Suprapubic skin (tissue), 4 donors: ENCODE data around the gene PLCG2. TPM values are rescaled to one million over a fixed set of nuclear protein-coding genes. Genes with fewer than 3 reads are reported as not detected.

Experiments used
- DNase-seq, 2 donors: peaks; one replicate each; pipeline ENCODE4 v3.0.0-alpha.2; 2019; ENCODE audit warnings: low spot score in 2 of 2
- H3K27ac ChIP-seq: fragments of 200-600 bp; sonication (generic); one replicate; pipeline ENCODE4 v1.5.1; 2019
- H3K27me3 ChIP-seq: fragments of 200-600 bp; sonication (generic); one replicate; pipeline ENCODE4 v1.5.1; 2019
- H3K36me3 ChIP-seq: fragments of 200-600 bp; sonication (generic); one replicate; pipeline ENCODE4 v1.5.1; 2019
- H3K4me1 ChIP-seq: fragments of 200-600 bp; sonication (generic); one replicate; pipeline ENCODE4 v1.5.1; 2019
- H3K4me3 ChIP-seq: fragments of 200-600 bp; sonication (generic); one replicate; pipeline ENCODE4 v1.5.1; 2019; ENCODE audit warnings: mild to moderate bottlenecking
- H3K9me3 ChIP-seq: fragments of 200-600 bp; sonication (generic); one replicate; pipeline ENCODE4 v1.5.1; 2019
- EP300 ChIP-seq: sonication (generic); formaldehyde crosslinking; IDR thresholded peaks from one replicate; pipeline ENCODE4 v1.6.1; 2017; ENCODE audit warnings: antibody characterized with exemption
- POLR2A ChIP-seq, 2 donors: fragments of 450-650 bp; IDR thresholded peaks; one replicate each; pipeline ENCODE4 v1.6.1; 2017; ENCODE audit warnings: antibody characterized with exemption in 2 of 2, mild to moderate bottlenecking in 2 of 2, moderate library complexity in 2 of 2
- POLR2AphosphoS5 ChIP-seq, 3 donors: sonication (generic); formaldehyde crosslinking; IDR thresholded peaks; one replicate each; pipeline ENCODE4 v1.6.1; 2017; ENCODE audit warnings: antibody characterized with exemption in 3 of 3
- WGBS: methylation state at CpG from one replicate; pipeline ENCODE4 v1.1.5; 2018; 5-methylcytosine and 5-hydroxymethylcytosine counted together
- total RNA-seq, 4 donors: library from RNA; depleted of rRNA; stranded (reverse); fragments of >200 nt; gene quantifications; one replicate each; pipeline ENCODE4 v1.1.0, GENCODE V29; 2016
- TF ChIP-seq, protein P1 (sequence below), 2 donors: fragments of 200-600 bp in 1 of 2; fragments of 450-650 bp in 1 of 2; sonication (generic) in 1 of 2; IDR thresholded peaks; one replicate each; pipeline ENCODE4 v1.5.1; 2016 to 2019; ENCODE audit warnings: antibody characterized with exemption in 2 of 2, mild to moderate bottlenecking in 1 of 2, moderate library complexity in 1 of 2

Gene PLCG2
- total RNA-seq, 4 donors from 2014 or later = 6.5 to 24.1 (median 10.5) TPM

DNA sequence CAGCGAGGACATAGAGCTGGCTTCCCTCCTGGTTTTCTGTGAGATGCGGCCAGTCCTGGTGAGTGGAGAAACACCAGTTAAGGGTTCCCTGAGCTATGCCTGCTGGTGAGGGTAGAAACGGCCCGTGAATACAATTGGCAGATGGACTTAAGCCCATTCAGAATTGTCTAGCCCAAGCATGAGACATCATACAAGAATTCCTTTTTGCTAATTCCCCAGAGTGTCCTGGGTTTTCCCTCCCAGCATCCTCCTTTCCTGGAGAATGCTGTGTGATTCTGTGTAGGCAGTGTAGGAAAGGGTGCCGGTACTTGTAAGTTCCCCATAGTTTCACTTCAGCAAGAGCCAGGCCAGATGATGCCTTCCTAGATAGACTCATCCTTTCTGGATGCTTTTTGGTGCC lies 167.1 kb downstream of the PLCG2 start:
- no peak overlapping the region for H3K27ac ChIP-seq
- H3K36me3 ChIP-seq = peaks cover 11% of the 10 kb centered on the region
- H3K4me3 ChIP-seq = no peak overlapping the region
- DNase-seq = no peak
- H3K9me3 ChIP-seq = no peaks in the 10 kb centered on the region
- peaks cover 3% of the 10 kb centered on the region for H3K4me1 ChIP-seq
- 77% methylated on average over 5 of the region's 5 CpGs for WGBS
- TF ChIP-seq POLR2A (IDR thresholded peaks at IDR 0.05) = no peak
- no peak for TF ChIP-seq POLR2AphosphoS5 (IDR thresholded peaks at IDR 0.05)
- TF ChIP-seq, protein P1, sequence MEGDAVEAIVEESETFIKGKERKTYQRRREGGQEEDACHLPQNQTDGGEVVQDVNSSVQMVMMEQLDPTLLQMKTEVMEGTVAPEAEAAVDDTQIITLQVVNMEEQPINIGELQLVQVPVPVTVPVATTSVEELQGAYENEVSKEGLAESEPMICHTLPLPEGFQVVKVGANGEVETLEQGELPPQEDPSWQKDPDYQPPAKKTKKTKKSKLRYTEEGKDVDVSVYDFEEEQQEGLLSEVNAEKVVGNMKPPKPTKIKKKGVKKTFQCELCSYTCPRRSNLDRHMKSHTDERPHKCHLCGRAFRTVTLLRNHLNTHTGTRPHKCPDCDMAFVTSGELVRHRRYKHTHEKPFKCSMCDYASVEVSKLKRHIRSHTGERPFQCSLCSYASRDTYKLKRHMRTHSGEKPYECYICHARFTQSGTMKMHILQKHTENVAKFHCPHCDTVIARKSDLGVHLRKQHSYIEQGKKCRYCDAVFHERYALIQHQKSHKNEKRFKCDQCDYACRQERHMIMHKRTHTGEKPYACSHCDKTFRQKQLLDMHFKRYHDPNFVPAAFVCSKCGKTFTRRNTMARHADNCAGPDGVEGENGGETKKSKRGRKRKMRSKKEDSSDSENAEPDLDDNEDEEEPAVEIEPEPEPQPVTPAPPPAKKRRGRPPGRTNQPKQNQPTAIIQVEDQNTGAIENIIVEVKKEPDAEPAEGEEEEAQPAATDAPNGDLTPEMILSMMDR (IDR thresholded peaks at IDR 0.05) = no peak
- no peak for TF ChIP-seq EP300
- H3K27me3 ChIP-seq = no peaks in the 10 kb centered on the region

DNA sequence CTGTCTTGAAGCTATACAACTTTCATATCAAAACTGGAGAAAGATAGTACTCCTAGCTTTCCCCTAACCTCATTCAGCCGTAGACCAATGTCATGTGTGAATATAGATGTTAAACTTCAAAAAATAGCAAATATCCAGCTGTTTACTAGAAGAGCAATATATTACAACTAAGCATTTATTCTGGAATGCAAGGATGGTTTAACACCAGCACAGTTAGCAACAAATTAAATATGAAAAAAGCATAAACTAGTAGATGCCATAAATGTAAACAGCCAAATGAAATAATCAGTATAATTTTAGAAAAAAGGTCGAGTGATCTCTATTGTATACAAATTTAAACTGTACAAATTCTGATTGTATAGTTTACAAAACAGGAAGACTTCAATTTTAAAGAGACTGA lies 172.5 kb downstream of the PLCG2 start:
- DNase-seq = no peak
- Histone ChIP-seq H3K4me1 (no peaks in the 10 kb centered on the region), H3K9me3 (no peaks in the 10 kb centered on the region), H3K27ac (no peak overlapping the region), H3K36me3 (peaks cover 12% of the 10 kb centered on the region), H3K27me3 (no peaks in the 10 kb centered on the region), H3K4me3 (no peak overlapping the region)
- WGBS = 82% methylated on average over 2 of the region's 2 CpGs
- TF ChIP-seq, protein P1 (IDR thresholded peaks at IDR 0.05) = no peak
- TF ChIP-seq POLR2A (IDR thresholded peaks at IDR 0.05) = no peak
- TF ChIP-seq EP300 = no peak
- TF ChIP-seq POLR2AphosphoS5 (IDR thresholded peaks at IDR 0.05) = no peak

DNA sequence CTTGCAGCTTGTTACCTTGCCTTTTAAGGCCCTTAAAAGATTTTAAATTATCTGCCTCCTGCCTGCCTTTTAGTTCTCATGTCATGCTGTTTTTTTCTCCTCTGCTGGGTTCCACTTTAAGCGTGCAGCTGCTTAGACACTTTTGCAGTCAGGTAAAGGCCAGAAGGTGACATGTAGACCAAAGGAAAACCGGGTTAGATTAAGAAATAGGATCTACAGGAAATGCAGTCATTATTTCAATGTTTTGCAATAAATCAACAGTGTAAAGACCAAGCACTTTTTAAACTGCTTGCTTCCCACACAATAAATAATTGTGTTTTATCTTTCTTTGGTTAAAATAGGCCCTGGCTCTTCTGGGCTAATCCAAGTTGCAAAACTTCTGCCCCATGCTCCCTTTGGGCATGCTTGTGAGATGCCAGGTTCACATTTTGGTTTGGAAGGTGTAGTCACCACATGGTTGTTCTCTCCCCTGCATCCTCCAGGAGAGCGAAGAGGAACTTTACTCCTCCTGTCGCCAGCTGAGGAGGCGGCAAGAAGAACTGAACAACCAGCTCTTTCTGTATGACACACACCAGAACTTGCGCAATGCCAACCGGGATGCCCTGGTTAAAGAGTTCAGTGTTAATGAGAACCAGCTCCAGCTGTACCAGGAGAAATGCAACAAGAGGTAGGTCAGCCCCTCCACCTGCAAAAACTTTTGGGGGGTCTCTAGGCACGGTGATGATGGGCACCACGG lies 177.3 kb downstream of the PLCG2 start:
- no peaks in the 10 kb centered on the region for H3K4me1 ChIP-seq
- no peaks in the 10 kb centered on the region for H3K27me3 ChIP-seq
- peaks cover 12% of the 10 kb centered on the region for H3K36me3 ChIP-seq
- no peak for TF ChIP-seq POLR2AphosphoS5 (IDR thresholded peaks at IDR 0.05)
- no peak for TF ChIP-seq POLR2A (IDR thresholded peaks at IDR 0.05)
- TF ChIP-seq EP300 = no peak
- TF ChIP-seq, protein P1 (IDR thresholded peaks at IDR 0.05) = no peak
- DNase-seq = no peak
- no peaks in the 10 kb centered on the region for H3K9me3 ChIP-seq
- no peak overlapping the region for H3K4me3 ChIP-seq
- 79% methylated on average over 9 of the region's 9 CpGs for WGBS
- H3K27ac ChIP-seq = no peak overlapping the region

DNA sequence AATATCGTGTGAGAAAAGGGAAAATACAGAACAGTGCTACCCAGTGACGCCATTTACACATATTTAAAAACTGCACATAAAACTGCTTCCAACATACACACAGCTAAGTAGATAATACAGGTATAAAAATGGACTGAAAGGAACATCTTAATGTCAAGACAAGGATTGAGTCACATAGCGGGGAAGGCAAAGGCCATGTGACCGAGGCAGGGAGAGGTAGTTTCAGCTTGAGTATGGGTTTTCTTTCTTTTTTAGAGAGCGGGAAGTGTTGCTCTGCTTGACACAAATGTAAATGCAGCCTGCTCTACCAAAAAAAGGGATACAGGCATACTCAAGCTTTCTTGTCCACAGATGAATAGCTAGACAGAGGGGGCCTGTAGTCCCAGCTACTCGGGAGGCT lies 185.7 kb downstream of the PLCG2 start:
- no peak for TF ChIP-seq EP300

DNA sequence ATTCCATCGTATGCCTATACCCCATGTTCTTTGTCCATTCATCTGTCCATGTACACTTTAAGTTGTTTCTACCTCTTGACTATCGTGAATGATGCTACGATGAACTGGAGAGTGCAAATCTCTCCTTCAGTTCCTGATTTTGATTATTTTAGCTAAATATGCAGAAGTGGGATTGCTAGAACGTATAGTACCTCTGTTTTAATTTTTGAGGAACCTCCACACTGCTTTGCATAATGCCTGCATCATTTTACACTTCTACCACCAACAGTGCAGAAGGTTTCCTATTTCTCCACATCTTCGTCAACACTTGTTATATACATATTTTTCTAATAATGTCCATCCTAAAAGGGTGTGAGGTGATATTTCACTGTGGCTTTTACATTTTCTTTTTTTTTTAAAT lies 188.3 kb downstream of the PLCG2 start:
- H3K27ac ChIP-seq = no peak overlapping the region

More for the DNA sequence above, 185.7 kb downstream of the PLCG2 start:
- Histone ChIP-seq H3K4me3 (no peak overlapping the region), H3K36me3 (no peaks in the 10 kb centered on the region), H3K27me3 (no peaks in the 10 kb centered on the region), H3K27ac (no peak overlapping the region), H3K9me3 (no peaks in the 10 kb centered on the region), H3K4me1 (no peaks in the 10 kb centered on the region)
- 92% methylated on average over 6 of the region's 6 CpGs for WGBS
- DNase-seq = no peak

More for the DNA sequence above, 188.3 kb downstream of the PLCG2 start:
- no peak for TF ChIP-seq EP300
- TF ChIP-seq POLR2AphosphoS5 (IDR thresholded peaks at IDR 0.05) = no peak
- TF ChIP-seq, protein P1 (IDR thresholded peaks at IDR 0.05) = no peak
- TF ChIP-seq POLR2A (IDR thresholded peaks at IDR 0.05) = no peak
- no peak for DNase-seq
- Histone ChIP-seq H3K4me1 (no peaks in the 10 kb centered on the region), H3K4me3 (no peak overlapping the region), H3K9me3 (no peaks in the 10 kb centered on the region), H3K27me3 (no peaks in the 10 kb centered on the region), H3K36me3 (no peaks in the 10 kb centered on the region)
- 84% methylated on average over 5 of the region's 5 CpGs for WGBS
